Stimulated activated CD8-positive, alpha-beta memory T cell treated with anti-CD3 and anti-CD28 coated beads, Interleukin-7, amount 100 ng/mL, for 48 hours (primary cell): Measurements from ENCODE around the gene COL5A1.

Source experiments
- DNase-seq, 2 donors: peaks; one replicate each; pipeline ENCODE4 v3.0.0-alpha.2; 2020; ENCODE audit warnings: low read depth in 1 of 2; ENCODE audit errors: extremely low read depth in 1 of 2

The COL5A1 gene

GRCh38 chr9:134625361-134626068, 16.1 kb upstream of the COL5A1 start:
- no peak for DNase-seq

- no peak for DNase-seq
These were observed 15.6 kb upstream of the COL5A1 start for GRCh38 chr9:134626069-134626423.

GRCh38 chr9:134626571-134627416, 14.8 kb upstream of the COL5A1 start:
- DNase-seq = no peak

GRCh38 chr9:134627417-134628353, 13.9 kb upstream of the COL5A1 start:
- DNase-seq = no peak

- DNase-seq = no peak
These were observed 13.3 kb upstream of the COL5A1 start for GRCh38 chr9:134628354-134628736.

GRCh38 chr9:134629061-134629585, 12.5 kb upstream of the COL5A1 start:
- DNase-seq = no peak

GRCh38 chr9:134629586-134630392, 11.8 kb upstream of the COL5A1 start:
- no peak for DNase-seq

GRCh38 chr9:134630393-134630790, 11.2 kb upstream of the COL5A1 start:
- no peak for DNase-seq

GRCh38 chr9:134630861-134631260, 10.7 kb upstream of the COL5A1 start:
- no peak for DNase-seq

- DNase-seq = no peak
These were observed 9.7 kb upstream of the COL5A1 start for GRCh38 chr9:134631881-134632280.

GRCh38 chr9:134632329-134632728, 9.3 kb upstream of the COL5A1 start:
- DNase-seq = no peak

- DNase-seq = no peak
These were observed 8.1 kb upstream of the COL5A1 start for GRCh38 chr9:134633362-134634142.

- no peak for DNase-seq
These were observed 7.4 kb upstream of the COL5A1 start for GRCh38 chr9:134634176-134634575.

GRCh38 chr9:134634667-134635230, 6.9 kb upstream of the COL5A1 start:
- DNase-seq = no peak

GRCh38 chr9:134635351-134636148, 6.1 kb upstream of the COL5A1 start:
- DNase-seq = no peak

GRCh38 chr9:134636149-134636507, 5.5 kb upstream of the COL5A1 start:
- DNase-seq = no peak

GRCh38 chr9:134637241-134637640, 4.4 kb upstream of the COL5A1 start:
- no peak for DNase-seq
